HG03139 (cell line): Measurements from ENCODE around the gene CCRL2.

Source experiments
- ATAC-seq: cut with Tn5 transposase; IDR thresholded peaks from one replicate; pipeline ENCODE4 v1.9.1; 2021; ENCODE audit not compliant: unreplicated experiment

CCRL2 gene

GRCh38 chr3:46406788-46407611 is at the start of gene CCRL2, which contains the start of gene CCR5AS:
CCRL2 (plus strand) TSS chr3:46407259; CDS start chr3:46408080, 821 bp downstream.
CCR5AS (minus strand) TSS chr3:46407066.
- ATAC-seq, result no peak

- ATAC-seq, result no peak
Measured at GRCh38 chr3:46358466-46358865, 48.6 kb upstream of the CCRL2 start.

GRCh38 chr3:46359733-46360493 is 47.1 kb upstream of the CCRL2 start:
- ATAC-seq, result no peak

GRCh38 chr3:46360907-46361306 is 46.2 kb upstream of the CCRL2 start:
- no peak for ATAC-seq

- no peak for ATAC-seq
Measured at GRCh38 chr3:46361408-46362283, 45.4 kb upstream of the CCRL2 start.

GRCh38 chr3:46365041-46365440 is 42.0 kb upstream of the CCRL2 start:
- no peak for ATAC-seq

GRCh38 chr3:46365737-46366524 is 41.1 kb upstream of the CCRL2 start:
- ATAC-seq, result no peak

- ATAC-seq, result no peak
Measured at GRCh38 chr3:46367811-46368210, 39.2 kb upstream of the CCRL2 start.

- no peak for ATAC-seq
Measured at GRCh38 chr3:46368569-46368968, 38.5 kb upstream of the CCRL2 start.

GRCh38 chr3:46369151-46369550 is 37.9 kb upstream of the CCRL2 start:
- no peak for ATAC-seq

GRCh38 chr3:46369675-46370132 is 37.4 kb upstream of the CCRL2 start:
- no peak for ATAC-seq

- ATAC-seq, result no peak
Measured at GRCh38 chr3:46370839-46371518, 36.1 kb upstream of the CCRL2 start, which contains the start of gene CCR5. CCR5 (plus strand) TSS chr3:46370946; CDS start chr3:46372903, 1,957 bp downstream.

- ATAC-seq, result no peak
Measured at GRCh38 chr3:46371519-46372340, 35.3 kb upstream of the CCRL2 start.

GRCh38 chr3:46372492-46373359 is 34.3 kb upstream of the CCRL2 start:
- no peak for ATAC-seq

GRCh38 chr3:46374755-46375154 is 32.3 kb upstream of the CCRL2 start:
- ATAC-seq, result no peak

- no peak for ATAC-seq
Measured at GRCh38 chr3:46375218-46375617, 31.8 kb upstream of the CCRL2 start.

GRCh38 chr3:46375814-46376213 is 31.2 kb upstream of the CCRL2 start:
- ATAC-seq, result no peak
